ENCODE measurements around the gene TLCD3A.
"Not testable (repeated sequence)": the region's sequence is repeated elsewhere in the genome, so short reads cannot be mapped to it uniquely, and the experiment has no call there.

The TLCD3A gene

GRCh38 chr17:756010-756567 is 23.7 kb downstream of the TLCD3A start:
- peaks cover 3 to 33% (median 31%) of the 10 kb centered on the region in 5 donors for H3K36me3 ChIP-seq (ENCODE audit: control insufficient read depth in 5 of 5, insufficient read depth in 5 of 5, low read length in 5 of 5)
- H3K27me3 ChIP-seq (ENCODE audit: control insufficient read depth in 5 of 5, insufficient read depth in 4 of 5, low read length in 5 of 5); H3K27ac ChIP-seq (ENCODE audit: low read depth, low read length): not testable (repeated sequence)

DNA sequence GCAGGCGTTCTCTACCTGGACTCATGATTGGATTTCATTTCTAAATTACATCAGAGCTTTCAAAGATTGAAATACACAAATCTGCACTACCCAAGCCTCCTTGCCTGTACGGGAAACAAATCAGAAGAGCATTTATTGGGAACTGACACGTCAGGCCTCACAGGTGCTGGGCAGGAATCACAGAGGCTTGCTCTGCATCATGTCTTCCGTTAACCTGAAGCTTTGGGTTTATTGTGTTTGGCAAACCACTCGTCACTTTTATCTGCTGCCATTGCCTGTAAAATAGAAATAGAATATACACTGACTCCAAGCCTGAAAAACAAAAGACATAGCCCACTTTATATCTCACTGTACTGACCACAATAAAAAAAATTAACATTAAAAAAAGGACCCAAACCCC is 27.6 kb downstream of the TLCD3A start:
- H3K9ac ChIP-seq (ENCODE audit: low read length in 5 of 5): no peak overlapping the region
- no peak overlapping the region for H3K27ac ChIP-seq (ENCODE audit: low read depth, low read length)
- no peaks in the 10 kb centered on the region for H3K9me3 ChIP-seq (ENCODE audit: control insufficient read depth in 5 of 5, low read length in 5 of 5)
- no peaks in the 10 kb centered on the region for H3K4me1 ChIP-seq (ENCODE audit: control insufficient read depth in 5 of 5, insufficient read depth in 5 of 5, low read length in 5 of 5)
- no peaks in the 10 kb centered on the region for H3K27me3 ChIP-seq (ENCODE audit: control insufficient read depth in 5 of 5, insufficient read depth in 4 of 5, low read length in 5 of 5)
- peaks cover 3 to 62% (median 50%) of the 10 kb centered on the region in 5 donors for H3K36me3 ChIP-seq (ENCODE audit: control insufficient read depth in 5 of 5, insufficient read depth in 5 of 5, low read length in 5 of 5)
- no peak overlapping the region for H3K4me3 ChIP-seq (ENCODE audit: low read depth in 1 of 5, low read length in 5 of 5)

More at GRCh38 chr17:756010-756567, 23.7 kb downstream of the TLCD3A start:
- H3K9ac ChIP-seq (ENCODE audit: low read length in 5 of 5); H3K9me3 ChIP-seq (ENCODE audit: control insufficient read depth in 5 of 5, low read length in 5 of 5); H3K4me3 ChIP-seq (ENCODE audit: low read depth in 1 of 5, low read length in 5 of 5): not testable (repeated sequence)
- peaks cover 3 to 16% (median 13%) of the 10 kb centered on the region in 5 donors for H3K4me1 ChIP-seq (ENCODE audit: control insufficient read depth in 5 of 5, insufficient read depth in 5 of 5, low read length in 5 of 5)

GRCh38 chr17:760371-760770 is 28.0 kb downstream of the TLCD3A start:
- H3K27me3 ChIP-seq (ENCODE audit: control insufficient read depth in 5 of 5, insufficient read depth in 4 of 5, low read length in 5 of 5): no peaks in the 10 kb centered on the region
- no peaks in the 10 kb centered on the region for H3K4me1 ChIP-seq (ENCODE audit: control insufficient read depth in 5 of 5, insufficient read depth in 5 of 5, low read length in 5 of 5)
- H3K36me3 ChIP-seq (ENCODE audit: control insufficient read depth in 5 of 5, insufficient read depth in 5 of 5, low read length in 5 of 5): peaks cover 3 to 66% (median 54%) of the 10 kb centered on the region in 5 donors
- no peak overlapping the region for H3K27ac ChIP-seq (ENCODE audit: low read depth, low read length)
- H3K4me3 ChIP-seq (ENCODE audit: low read depth in 1 of 5, low read length in 5 of 5): no peak overlapping the region
- no peak overlapping the region for H3K9ac ChIP-seq (ENCODE audit: low read length in 5 of 5)
- no peaks in the 10 kb centered on the region for H3K9me3 ChIP-seq (ENCODE audit: control insufficient read depth in 5 of 5, low read length in 5 of 5)

GRCh38 chr17:767076-767475 is 34.7 kb downstream of the TLCD3A start:
- Histone ChIP-seq H3K9me3 (ENCODE audit: control insufficient read depth in 5 of 5, low read length in 5 of 5) (no peaks in the 10 kb centered on the region), H3K27me3 (ENCODE audit: control insufficient read depth in 5 of 5, insufficient read depth in 4 of 5, low read length in 5 of 5) (no peaks in the 10 kb centered on the region), H3K4me3 (ENCODE audit: low read depth in 1 of 5, low read length in 5 of 5) (no peak overlapping the region), H3K4me1 (ENCODE audit: control insufficient read depth in 5 of 5, insufficient read depth in 5 of 5, low read length in 5 of 5) (no peaks in the 10 kb centered on the region), H3K27ac (ENCODE audit: low read depth, low read length) (no peak overlapping the region), H3K9ac (ENCODE audit: low read length in 5 of 5) (no peak overlapping the region), H3K36me3 (ENCODE audit: control insufficient read depth in 5 of 5, insufficient read depth in 5 of 5, low read length in 5 of 5) (peaks cover 28 to 75% (median 68%) of the 10 kb centered on the region in 5 donors)

GRCh38 chr17:773016-773415 is 40.6 kb downstream of the TLCD3A start:
- Histone ChIP-seq H3K9me3 (ENCODE audit: control insufficient read depth in 5 of 5, low read length in 5 of 5) (no peaks in the 10 kb centered on the region), H3K9ac (ENCODE audit: low read length in 5 of 5) (no peak overlapping the region), H3K27ac (ENCODE audit: low read depth, low read length) (no peak overlapping the region), H3K4me3 (ENCODE audit: low read depth in 1 of 5, low read length in 5 of 5) (no peak overlapping the region), H3K4me1 (ENCODE audit: control insufficient read depth in 5 of 5, insufficient read depth in 5 of 5, low read length in 5 of 5) (no peaks in the 10 kb centered on the region), H3K36me3 (ENCODE audit: control insufficient read depth in 5 of 5, insufficient read depth in 5 of 5, low read length in 5 of 5) (peaks cover 36 to 81% (median 76%) of the 10 kb centered on the region in 5 donors), H3K27me3 (ENCODE audit: control insufficient read depth in 5 of 5, insufficient read depth in 4 of 5, low read length in 5 of 5) (no peaks in the 10 kb centered on the region)

DNA sequence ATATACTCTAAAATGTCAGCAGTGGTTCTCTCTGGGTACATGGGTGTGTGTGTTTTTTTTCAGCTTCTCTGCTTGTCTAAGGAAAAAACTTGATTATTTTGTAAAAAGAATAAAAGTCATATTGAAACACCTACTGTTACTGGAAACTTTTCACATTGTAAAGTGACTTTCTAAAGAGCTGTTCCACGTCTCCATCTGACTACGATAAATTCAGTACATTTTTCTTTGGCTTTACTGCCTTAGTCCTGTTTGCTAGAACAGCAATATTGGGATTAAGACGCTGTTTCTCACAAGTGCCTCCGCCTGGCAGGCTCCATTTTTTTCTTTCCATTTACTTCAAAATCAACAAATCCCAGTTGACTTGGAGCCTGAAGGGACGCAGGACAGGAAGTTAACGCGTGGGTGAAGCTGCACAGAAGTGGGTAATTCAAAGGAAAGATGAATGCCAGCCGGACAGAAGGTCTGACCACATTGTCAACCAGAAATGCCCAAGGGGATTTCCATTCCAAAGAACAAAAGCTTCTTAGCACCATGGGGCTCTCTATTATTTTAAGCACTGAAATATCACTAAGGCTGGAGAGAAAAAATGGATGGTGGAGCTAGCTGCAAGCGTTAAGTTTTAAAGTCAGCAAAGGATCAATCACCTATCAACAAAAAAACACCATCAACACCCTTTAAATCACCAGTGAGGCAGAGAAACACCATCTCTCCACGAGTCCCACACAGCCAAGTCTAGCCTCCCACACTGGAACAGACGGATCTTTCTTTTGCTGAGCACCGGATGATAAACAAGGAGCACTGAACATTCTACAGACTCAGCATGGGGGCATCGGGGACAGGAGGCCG is 41.3 kb downstream of the TLCD3A start:
- H3K4me1 ChIP-seq (ENCODE audit: control insufficient read depth in 5 of 5, insufficient read depth in 5 of 5, low read length in 5 of 5): no peaks in the 10 kb centered on the region
- no peaks in the 10 kb centered on the region for H3K27me3 ChIP-seq (ENCODE audit: control insufficient read depth in 5 of 5, insufficient read depth in 4 of 5, low read length in 5 of 5)
- H3K4me3 ChIP-seq (ENCODE audit: low read depth in 1 of 5, low read length in 5 of 5): no peak overlapping the region
- H3K36me3 ChIP-seq (ENCODE audit: control insufficient read depth in 5 of 5, insufficient read depth in 5 of 5, low read length in 5 of 5): peaks cover 38 to 86% (median 82%) of the 10 kb centered on the region in 5 donors
- no peak overlapping the region for H3K9ac ChIP-seq (ENCODE audit: low read length in 5 of 5)
- H3K9me3 ChIP-seq (ENCODE audit: control insufficient read depth in 5 of 5, low read length in 5 of 5): no peaks in the 10 kb centered on the region
- no peak overlapping the region for H3K27ac ChIP-seq (ENCODE audit: low read depth, low read length)

DNA sequence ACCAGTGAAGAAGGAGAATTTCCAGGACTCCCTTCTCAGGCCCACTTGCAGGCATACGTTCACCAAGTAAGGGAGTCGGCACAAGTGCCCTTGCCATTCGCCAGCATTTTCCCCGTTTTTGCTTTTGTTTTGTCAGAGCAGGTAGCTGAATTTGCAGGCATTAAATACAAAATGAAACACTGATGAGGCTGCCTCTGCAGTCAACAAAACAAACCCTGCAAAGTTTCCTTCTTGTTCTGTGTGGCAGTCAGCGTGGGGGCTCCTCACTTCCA is 41.9 kb downstream of the TLCD3A start:
- Histone ChIP-seq H3K9me3 (ENCODE audit: control insufficient read depth in 5 of 5, low read length in 5 of 5) (no peaks in the 10 kb centered on the region), H3K4me3 (ENCODE audit: low read depth in 1 of 5, low read length in 5 of 5) (no peak overlapping the region), H3K27me3 (ENCODE audit: control insufficient read depth in 5 of 5, insufficient read depth in 4 of 5, low read length in 5 of 5) (no peaks in the 10 kb centered on the region), H3K9ac (ENCODE audit: low read length in 5 of 5) (no peak overlapping the region), H3K4me1 (ENCODE audit: control insufficient read depth in 5 of 5, insufficient read depth in 5 of 5, low read length in 5 of 5) (no peaks in the 10 kb centered on the region), H3K27ac (ENCODE audit: low read depth, low read length) (no peak overlapping the region), H3K36me3 (ENCODE audit: control insufficient read depth in 5 of 5, insufficient read depth in 5 of 5, low read length in 5 of 5) (peaks cover 38 to 82% (median 76%) of the 10 kb centered on the region in 5 donors)

GRCh38 chr17:778096-778495 is 45.7 kb downstream of the TLCD3A start:
- no peaks in the 10 kb centered on the region for H3K9me3 ChIP-seq (ENCODE audit: control insufficient read depth in 5 of 5, low read length in 5 of 5)
- H3K36me3 ChIP-seq (ENCODE audit: control insufficient read depth in 5 of 5, insufficient read depth in 5 of 5, low read length in 5 of 5): peaks cover 20 to 56% (median 50%) of the 10 kb centered on the region in 5 donors
- H3K9ac ChIP-seq (ENCODE audit: low read length in 5 of 5): no peak overlapping the region
- H3K27ac ChIP-seq (ENCODE audit: low read depth, low read length): no peak overlapping the region
- no peaks in the 10 kb centered on the region for H3K27me3 ChIP-seq (ENCODE audit: control insufficient read depth in 5 of 5, insufficient read depth in 4 of 5, low read length in 5 of 5)
- peaks cover 3 to 22% (median 17%) of the 10 kb centered on the region in 5 donors for H3K4me1 ChIP-seq (ENCODE audit: control insufficient read depth in 5 of 5, insufficient read depth in 5 of 5, low read length in 5 of 5)
- no peak overlapping the region for H3K4me3 ChIP-seq (ENCODE audit: low read depth in 1 of 5, low read length in 5 of 5)

- peak within 1 kb of the TSS; percentile 95 to 99 (median 97) for H3K9ac ChIP-seq (ENCODE audit: low read length in 5 of 5)
- peak within 1 kb of the TSS; percentile 98 to 100 (median 100) for H3K4me3 ChIP-seq (ENCODE audit: low read depth in 1 of 5, low read length in 5 of 5)
- H3K27me3 ChIP-seq (ENCODE audit: control insufficient read depth in 5 of 5, insufficient read depth in 4 of 5, low read length in 5 of 5): no peaks in the 10 kb centered on the region
- peak within 1 kb of the TSS; percentile 84 for H3K27ac ChIP-seq (ENCODE audit: low read depth, low read length)
- H3K9me3 ChIP-seq (ENCODE audit: control insufficient read depth in 5 of 5, low read length in 5 of 5): no peaks in the 10 kb centered on the region
- peaks cover 4 to 31% (median 24%) of the 10 kb centered on the region in 5 donors for H3K4me1 ChIP-seq (ENCODE audit: control insufficient read depth in 5 of 5, insufficient read depth in 5 of 5, low read length in 5 of 5)
- peaks cover 5 to 31% (median 20%) of the 10 kb centered on the region in 5 donors for H3K36me3 ChIP-seq (ENCODE audit: control insufficient read depth in 5 of 5, insufficient read depth in 5 of 5, low read length in 5 of 5)
Observed at GRCh38 chr17:781805-782731, 49.7 kb downstream of the TLCD3A start, which contains the start of the genes GLOD4 and MRM3. Gene GLOD4 (minus strand): TSS chr17:782280. CDS start chr17:782255, 25 bp downstream. Gene MRM3 (plus strand): TSS chr17:782353. CDS start chr17:782379, 26 bp downstream.

Data from subcutaneous abdominal adipose tissue (tissue), 5 donors.